ENCODE results near the gene PIP5K1C. TPM values are rescaled to one million over a fixed set of nuclear protein-coding genes. Genes with fewer than 3 reads are reported as not detected.

The PIP5K1C gene
- total RNA-seq, 1 donor from 2014 or later, result 16.4 TPM

- peak; percentile 87 for ATAC-seq
Measured at GRCh38 chr19:3721131-3721886, 21.0 kb upstream of the PIP5K1C start.

- ATAC-seq, result peak; percentile 37
Measured at GRCh38 chr19:3720349-3720917, 20.2 kb upstream of the PIP5K1C start.

GRCh38 chr19:3719868-3720267 lies 19.6 kb upstream of the PIP5K1C start:
- ATAC-seq, result no peak

- no peak for ATAC-seq
Measured at GRCh38 chr19:3716147-3716668, 15.9 kb upstream of the PIP5K1C start.

GRCh38 chr19:3712663-3713611 lies 12.7 kb upstream of the PIP5K1C start:
- ATAC-seq, result peak; percentile 69

GRCh38 chr19:3710265-3710812 lies 10.1 kb upstream of the PIP5K1C start:
- ATAC-seq, result peak; percentile 77

GRCh38 chr19:3708207-3708931 lies 8.1 kb upstream of the PIP5K1C start, which contains the start of gene TJP3:
Gene TJP3 (plus strand): TSS chr19:3708384. CDS start chr19:3728433, 20,049 bp downstream.
- ATAC-seq, result peak; percentile 59

- no peak for ATAC-seq
Measured at GRCh38 chr19:3707868-3708206, 7.6 kb upstream of the PIP5K1C start.

GRCh38 chr19:3701200-3701599 lies 932 bp upstream of the PIP5K1C start:
- ATAC-seq, result no peak

- peak; percentile 2 for ATAC-seq
Measured at GRCh38 chr19:3699741-3700241, 477 bp downstream of the PIP5K1C start.

GRCh38 chr19:3698974-3699740 lies 1.1 kb downstream of the PIP5K1C start:
- peak; percentile 5 for ATAC-seq

GRCh38 chr19:3698386-3698950 lies 1.8 kb downstream of the PIP5K1C start:
- no peak for ATAC-seq

GRCh38 chr19:3697671-3698385 lies 2.4 kb downstream of the PIP5K1C start:
- ATAC-seq, result no peak

- no peak for ATAC-seq
Measured at GRCh38 chr19:3697094-3697493, 3.2 kb downstream of the PIP5K1C start.

GRCh38 chr19:3696660-3696995 lies 3.6 kb downstream of the PIP5K1C start:
- no peak for ATAC-seq

- ATAC-seq, result no peak
Measured at GRCh38 chr19:3695986-3696659, 4.1 kb downstream of the PIP5K1C start.

GRCh38 chr19:3695124-3695733 lies 5.0 kb downstream of the PIP5K1C start:
- ATAC-seq, result no peak

GRCh38 chr19:3694361-3695123 lies 5.7 kb downstream of the PIP5K1C start:
- no peak for ATAC-seq
